Activated T-helper 1 cell treated with anti-CD3 and anti-CD28 coated beads, Interleukin-12 subunit alpha, Interleukin-12 subunit beta, Interleukin-2, Interleukin-4 antibody, amounts not matched to agents 30 ng/mL and 10 ng/mL and 1 ng/mL, durations not matched to agents 14 hours and 24 hours and 36 hours (primary cell): ENCODE results near the gene HSPA1L. TPM values are rescaled to one million over a fixed set of nuclear protein-coding genes. Genes with fewer than 3 reads are reported as not detected.
"Not testable (repeated sequence)": the region's sequence is repeated elsewhere in the genome, so short reads cannot be mapped to it uniquely, and the experiment has no call there.

Source experiments
- DNase-seq: peaks from one replicate; pipeline ENCODE4 v3.0.0; 2021; ENCODE audit warnings: low spot score
- H3K27ac Mint-ChIP-seq: one replicate; pipeline ENCODE4 v1.8.0; 2021; ENCODE audit warnings: mild to moderate bottlenecking, mixed read lengths
- H3K27me3 Mint-ChIP-seq: one replicate; pipeline ENCODE4 v1.8.0; 2022; ENCODE audit warnings: mild to moderate bottlenecking, moderate library complexity, mixed read lengths; ENCODE audit not compliant: insufficient read depth
- H3K36me3 Mint-ChIP-seq: one replicate; pipeline ENCODE4 v1.8.0; 2021; ENCODE audit warnings: low read depth, mixed read lengths
- H3K4me1 Mint-ChIP-seq: one replicate; pipeline ENCODE4 v1.8.0; 2021; ENCODE audit warnings: low read depth, mixed read lengths
- H3K4me3 Mint-ChIP-seq: one replicate; pipeline ENCODE4 v1.8.0; 2021; ENCODE audit warnings: mild to moderate bottlenecking, moderate library complexity, mixed read lengths
- H3K9me3 Mint-ChIP-seq: one replicate; pipeline ENCODE4 v1.8.0; 2021; ENCODE audit warnings: mixed read lengths
- intact Hi-C: fragments of 100-400 bp; cut with micrococcal nuclease; formaldehyde crosslinking; loops from one replicate; pipeline ENCODE4 v1.15.1; 2024
- total RNA-seq: library from RNA; stranded (reverse); gene quantifications from 2 replicates; pipeline ENCODE4 v1.2.3, GENCODE V29; 2022

Gene HSPA1L
- total RNA-seq, 1 donor from 2014 or later, result 2.2 TPM

DNA sequence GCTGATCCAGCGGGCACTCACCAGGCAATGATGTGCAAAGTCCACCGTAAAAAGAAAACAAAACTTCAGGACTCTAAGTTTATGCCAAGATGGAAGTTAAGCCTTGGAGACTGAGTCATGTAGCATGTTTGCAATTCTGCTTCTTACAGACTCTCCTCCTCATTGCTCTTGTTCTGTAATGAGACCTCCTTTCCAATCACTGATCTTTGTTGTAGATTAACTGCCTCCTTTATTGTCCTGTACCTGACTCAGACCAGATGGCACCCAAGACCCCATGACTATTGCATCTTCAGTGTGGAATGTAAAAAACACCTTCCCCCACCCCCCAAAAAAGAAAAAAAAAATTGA lies 36.4 kb upstream of the HSPA1L start:
- H3K4me1 Mint-ChIP-seq, result no peaks in the 10 kb centered on the region
- H3K27ac Mint-ChIP-seq, result no peak overlapping the region
- H3K4me3 Mint-ChIP-seq, result no peak overlapping the region
- intact Hi-C loops, result no loop called here
- H3K36me3 Mint-ChIP-seq, result peaks cover 4% of the 10 kb centered on the region
- peaks cover 5% of the 10 kb centered on the region for H3K9me3 Mint-ChIP-seq
- DNase-seq, result no peak
- H3K27me3 Mint-ChIP-seq, result peaks cover 4% of the 10 kb centered on the region

DNA sequence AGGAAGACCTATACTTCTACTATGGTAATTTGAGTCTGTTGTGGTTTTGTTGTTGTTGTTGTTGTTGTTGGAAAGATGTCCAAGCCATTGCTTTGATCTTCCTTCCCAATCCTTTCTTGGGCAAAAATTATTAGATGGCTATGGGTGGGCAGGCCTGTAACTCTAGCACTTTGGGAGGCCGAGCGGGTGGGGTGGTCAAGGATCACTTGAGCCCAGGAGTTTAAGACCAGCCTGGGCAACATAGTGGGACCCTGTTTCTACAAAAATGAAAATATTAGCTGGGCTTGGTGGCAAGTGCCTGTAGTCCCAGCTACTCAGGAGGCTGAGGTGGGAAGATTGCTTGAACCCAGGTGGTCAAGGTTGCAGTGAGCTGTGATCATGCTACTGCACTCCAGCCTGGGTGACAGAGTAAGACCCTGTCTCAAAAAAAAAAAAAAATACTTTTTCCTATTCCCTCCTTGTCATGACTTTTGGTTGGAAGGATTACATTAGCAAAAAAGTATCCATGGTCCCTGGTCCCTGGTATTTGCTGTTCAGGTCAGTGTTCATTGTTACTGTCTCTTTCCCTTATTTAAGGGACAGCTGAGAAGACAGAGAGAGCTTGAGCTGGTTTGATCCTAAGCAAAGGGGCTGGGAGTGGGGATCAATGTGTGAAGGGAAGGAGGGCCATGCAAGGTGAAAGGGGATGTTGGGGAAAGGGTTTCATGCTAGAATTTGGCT lies 35.8 kb upstream of the HSPA1L start:
- H3K36me3 Mint-ChIP-seq, result peaks cover 4% of the 10 kb centered on the region
- intact Hi-C loops, result no loop called here
- no peak overlapping the region for H3K4me3 Mint-ChIP-seq
- peaks cover 4% of the 10 kb centered on the region for H3K27me3 Mint-ChIP-seq
- peaks cover 5% of the 10 kb centered on the region for H3K9me3 Mint-ChIP-seq
- DNase-seq, result no peak
- H3K4me1 Mint-ChIP-seq, result no peaks in the 10 kb centered on the region
- H3K27ac Mint-ChIP-seq, result no peak overlapping the region

DNA sequence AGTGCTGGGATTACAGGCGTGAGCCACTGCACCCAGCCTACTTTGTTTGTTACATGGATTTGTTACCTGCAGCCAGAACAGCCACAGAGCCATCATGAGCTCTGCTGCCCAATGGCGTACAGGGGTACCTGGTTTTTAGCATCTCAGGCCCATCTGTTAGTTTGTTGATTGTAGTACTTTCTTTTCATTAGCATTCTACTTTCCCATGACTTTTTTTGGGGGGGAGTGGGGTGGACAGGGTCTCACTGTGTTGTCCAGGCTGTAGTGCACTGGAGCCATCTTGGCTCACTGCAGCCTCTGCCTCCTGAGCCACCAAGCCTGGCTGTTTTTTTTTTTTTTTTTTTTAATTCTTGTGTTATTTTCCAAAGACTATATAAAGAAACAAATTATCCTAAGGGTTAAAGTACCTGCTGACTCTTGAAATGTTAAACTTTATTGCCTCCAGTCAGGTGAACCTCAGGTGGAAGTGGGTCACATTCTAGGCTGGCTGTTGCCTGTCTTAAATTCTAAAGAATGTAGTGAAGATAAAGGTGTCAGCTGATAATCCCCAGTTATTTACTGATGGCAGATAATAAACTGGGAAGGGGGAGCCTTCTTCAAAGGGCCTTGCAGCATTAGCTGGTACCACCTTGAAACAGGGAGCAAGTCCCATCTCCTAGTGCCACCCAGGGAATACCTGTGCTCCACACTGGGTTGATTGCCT lies 32.3 kb upstream of the HSPA1L start:
- no peak for DNase-seq
- Mint-ChIP-seq H3K36me3 (peaks cover 6% of the 10 kb centered on the region), H3K27ac (no peak overlapping the region), H3K4me3 (no peak overlapping the region), H3K27me3 (peaks cover 4% of the 10 kb centered on the region), H3K4me1 (no peaks in the 10 kb centered on the region), H3K9me3 (no peaks in the 10 kb centered on the region)
- intact Hi-C loops, result no loop called here

DNA sequence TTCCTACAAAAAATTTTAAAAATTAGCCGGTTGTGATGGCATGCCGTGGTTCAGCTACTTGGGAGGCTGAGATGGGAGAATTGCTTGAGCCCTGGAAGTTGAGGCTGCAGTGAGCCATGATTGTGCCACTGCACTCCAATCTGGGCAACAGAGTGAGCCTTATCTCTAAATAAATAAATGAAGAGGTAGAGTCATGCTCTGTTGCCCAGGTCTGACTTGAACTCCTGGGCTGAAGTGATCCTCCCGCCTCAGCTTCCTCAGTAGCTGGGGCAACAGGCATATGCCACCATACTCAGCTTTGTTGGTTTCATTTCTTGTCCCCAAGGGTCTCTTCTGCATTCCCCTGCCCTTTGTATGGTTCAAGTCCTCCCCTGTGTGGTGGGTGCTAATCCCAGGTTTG lies 29.4 kb upstream of the HSPA1L start:
- Mint-ChIP-seq H3K4me3 (no peak overlapping the region), H3K9me3 (no peaks in the 10 kb centered on the region), H3K27ac (no peak overlapping the region), H3K4me1 (peaks cover 10% of the 10 kb centered on the region), H3K27me3 (peaks cover 4% of the 10 kb centered on the region), H3K36me3 (peaks cover 21% of the 10 kb centered on the region)
- intact Hi-C loops, result no loop called here
- DNase-seq, result no peak

DNA sequence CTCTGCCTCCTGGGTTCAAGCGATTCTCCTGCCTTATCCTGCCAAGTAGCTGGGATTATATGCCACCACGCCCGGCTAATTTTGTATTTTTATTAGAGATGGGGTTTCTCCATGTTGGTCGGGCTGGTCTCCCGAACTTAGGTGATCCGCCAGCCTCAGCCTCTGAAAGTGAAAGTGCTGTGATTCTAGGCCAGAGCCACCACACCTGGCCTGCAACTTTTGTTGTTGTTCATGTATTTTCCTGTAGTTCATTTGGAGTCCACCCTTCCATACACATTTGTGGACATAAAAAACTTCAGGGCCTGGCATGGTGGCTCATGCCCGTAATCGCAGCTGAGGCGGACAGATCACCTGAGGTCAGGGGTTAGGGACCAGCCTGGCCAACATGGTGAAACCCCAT lies 27.0 kb upstream of the HSPA1L start:
- H3K9me3 Mint-ChIP-seq, result no peaks in the 10 kb centered on the region
- H3K27ac Mint-ChIP-seq, result no peak overlapping the region
- no peaks in the 10 kb centered on the region for H3K27me3 Mint-ChIP-seq
- peaks cover 39% of the 10 kb centered on the region for H3K36me3 Mint-ChIP-seq
- no peak for DNase-seq
- H3K4me3 Mint-ChIP-seq, result no peak overlapping the region
- peaks cover 24% of the 10 kb centered on the region for H3K4me1 Mint-ChIP-seq
- intact Hi-C loops, result no loop called here

DNA sequence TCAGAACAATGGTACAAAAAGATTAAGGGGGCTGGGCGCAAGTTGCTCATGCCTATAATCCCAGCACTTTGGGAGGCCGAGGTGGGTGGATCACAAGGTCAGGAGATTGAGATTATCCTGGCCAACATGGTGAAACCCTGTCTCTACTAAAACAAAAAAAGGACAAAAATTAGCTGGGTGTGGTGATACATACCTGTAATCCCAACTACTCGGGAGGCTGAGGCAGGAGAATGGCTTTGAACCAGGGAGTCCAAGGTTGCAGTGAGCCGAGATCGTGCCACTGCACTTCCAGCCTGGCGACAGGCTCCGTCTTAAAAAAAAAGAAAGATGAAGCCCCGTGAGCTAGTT lies 24.7 kb upstream of the HSPA1L start:
- intact Hi-C loops, DNase-seq, H3K9me3 Mint-ChIP-seq, H3K4me3 Mint-ChIP-seq, H3K27me3 Mint-ChIP-seq, H3K27ac Mint-ChIP-seq: not testable (repeated sequence)
- H3K4me1 Mint-ChIP-seq, result peaks cover 41% of the 10 kb centered on the region
- peaks cover 52% of the 10 kb centered on the region for H3K36me3 Mint-ChIP-seq

DNA sequence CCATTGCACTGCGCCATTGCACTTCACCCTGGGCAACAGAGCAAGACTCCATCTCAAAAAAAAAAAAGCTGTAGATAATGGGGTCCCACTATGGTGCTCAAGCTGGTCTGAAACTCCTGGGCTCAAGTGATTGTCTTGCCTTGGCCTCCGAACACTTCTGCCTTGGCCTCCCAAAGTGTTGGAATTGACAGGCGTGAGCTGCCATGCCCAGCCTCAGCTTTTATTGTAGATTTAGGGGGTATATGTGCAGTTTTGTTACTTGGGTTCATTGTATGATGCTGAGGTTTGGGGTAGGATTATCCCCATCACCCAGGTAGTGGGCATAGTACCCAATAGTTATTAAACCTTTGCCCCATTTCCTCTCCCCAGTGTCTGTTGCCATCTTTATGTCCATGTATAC lies 23.9 kb upstream of the HSPA1L start:
- H3K36me3 Mint-ChIP-seq, result peaks cover 54% of the 10 kb centered on the region
- no peak overlapping the region for H3K27ac Mint-ChIP-seq
- H3K4me3 Mint-ChIP-seq, result peak overlapping the region; percentile 59
- no peak for DNase-seq
- no peaks in the 10 kb centered on the region for H3K9me3 Mint-ChIP-seq
- intact Hi-C loops, result no loop called here
- H3K27me3 Mint-ChIP-seq, result no peaks in the 10 kb centered on the region
- peaks cover 49% of the 10 kb centered on the region for H3K4me1 Mint-ChIP-seq

DNA sequence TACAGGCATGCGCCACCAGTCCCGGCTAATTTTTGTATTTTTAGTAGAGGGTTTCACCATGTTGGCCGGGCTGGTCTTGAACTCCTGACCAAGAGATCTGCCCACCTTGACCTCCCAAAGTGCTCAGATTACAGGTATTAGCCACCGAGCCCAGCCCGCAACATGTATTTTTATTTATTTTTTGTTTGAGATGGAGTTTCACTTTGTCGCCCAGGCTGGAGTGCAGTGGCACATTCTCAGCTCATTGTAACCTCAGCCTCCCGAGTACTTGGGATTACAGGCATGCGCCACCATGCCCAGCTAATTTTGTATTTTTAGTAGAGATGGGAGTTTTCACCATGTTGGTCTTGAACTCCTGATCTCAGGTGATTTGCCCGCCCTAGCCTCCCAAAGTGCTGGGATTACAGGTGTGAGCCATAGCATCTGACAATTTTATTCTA lies 23.1 kb upstream of the HSPA1L start:
- intact Hi-C loops, DNase-seq, H3K27me3 Mint-ChIP-seq, H3K27ac Mint-ChIP-seq, H3K9me3 Mint-ChIP-seq: not testable (repeated sequence)
- H3K36me3 Mint-ChIP-seq, result peaks cover 54% of the 10 kb centered on the region
- H3K4me3 Mint-ChIP-seq, result peak overlapping the region; percentile 94
- H3K4me1 Mint-ChIP-seq, result peaks cover 49% of the 10 kb centered on the region

DNA sequence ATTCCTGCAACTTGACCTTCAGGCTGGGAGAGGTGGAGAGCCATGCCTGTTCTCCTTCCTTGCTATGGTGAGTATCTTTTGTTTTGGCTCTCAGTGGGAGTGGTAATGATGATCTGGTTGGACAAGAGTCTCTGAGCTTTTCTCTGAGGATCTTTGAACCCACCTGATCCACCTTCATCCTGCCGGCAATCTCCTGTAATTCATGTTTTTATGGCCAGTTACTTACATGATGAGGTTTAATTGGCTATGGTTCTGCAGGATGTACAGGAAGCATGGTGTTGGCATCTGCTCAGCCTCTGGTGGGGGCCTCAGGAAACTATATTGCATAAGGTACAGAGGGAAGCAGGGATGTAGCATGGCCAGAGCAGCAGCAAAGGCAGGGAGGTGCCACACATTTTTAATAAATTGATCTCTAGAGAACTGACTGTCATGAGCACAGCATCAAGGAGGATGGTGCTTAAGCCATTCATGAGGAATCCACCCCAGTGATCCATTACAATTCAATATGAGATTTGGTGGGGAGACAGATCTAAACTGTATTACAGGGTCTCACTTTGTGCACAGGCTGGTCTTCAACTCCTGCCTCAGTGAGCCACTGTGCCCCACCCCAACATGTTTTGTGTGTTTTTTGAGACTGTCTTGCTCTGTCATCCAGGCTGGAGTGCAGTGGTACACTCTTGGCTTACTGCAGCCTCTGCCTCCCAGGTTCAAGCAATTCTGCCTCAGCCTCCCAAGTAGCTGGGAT lies 22.5 kb upstream of the HSPA1L start:
- Mint-ChIP-seq H3K36me3 (peaks cover 54% of the 10 kb centered on the region), H3K4me3 (peak overlapping the region; percentile 94), H3K9me3 (no peaks in the 10 kb centered on the region), H3K4me1 (peaks cover 49% of the 10 kb centered on the region), H3K27me3 (no peaks in the 10 kb centered on the region), H3K27ac (peak overlapping the region; percentile 67)
- DNase-seq, result no peak
- intact Hi-C loops, result no loop called here

DNA sequence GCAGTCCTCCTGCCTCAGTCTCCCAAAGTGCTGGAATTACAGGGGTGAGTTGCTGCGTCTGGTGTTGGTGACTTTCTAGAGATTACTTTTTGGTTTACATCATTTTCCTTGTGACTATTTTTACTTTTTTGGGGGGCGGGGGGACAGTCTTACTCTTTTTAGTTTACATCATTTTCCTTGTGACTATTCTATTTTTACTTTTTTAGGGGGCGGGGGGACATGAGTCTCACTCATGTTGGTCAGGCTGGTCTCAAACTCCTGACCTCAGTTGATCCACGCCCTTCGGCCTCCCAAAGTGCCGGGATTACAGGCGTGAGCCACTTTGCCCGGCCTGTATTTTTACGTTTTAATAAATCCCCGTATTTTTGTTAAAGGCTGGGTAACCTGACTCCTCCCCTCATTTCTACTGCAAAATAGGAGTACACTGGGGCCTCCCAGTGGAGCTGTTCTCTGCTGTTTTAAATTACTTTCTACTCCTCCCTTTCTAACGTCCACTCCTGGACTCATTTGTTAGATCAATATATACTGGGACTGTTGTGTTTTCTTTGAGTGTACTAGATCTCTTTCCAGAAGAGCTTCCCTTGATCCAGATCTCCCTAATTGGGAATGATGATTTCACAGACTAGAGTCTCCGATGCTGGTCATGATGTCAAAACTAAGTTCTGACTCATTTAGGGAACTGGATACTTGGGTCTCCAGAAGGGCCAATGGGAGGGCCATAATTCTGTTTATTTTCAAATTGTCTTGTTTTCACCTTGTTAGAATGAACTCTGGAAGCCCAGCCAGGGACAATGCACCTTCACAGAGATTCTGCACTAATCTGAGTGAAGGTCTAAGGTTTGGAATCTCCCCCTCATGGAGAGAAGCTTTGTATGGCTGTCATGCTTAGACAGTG lies 21.6 kb upstream of the HSPA1L start:
- no peaks in the 10 kb centered on the region for H3K9me3 Mint-ChIP-seq
- H3K27ac Mint-ChIP-seq, result peak overlapping the region; percentile 100
- no peak for DNase-seq
- H3K36me3 Mint-ChIP-seq, result peaks cover 54% of the 10 kb centered on the region
- peaks cover 49% of the 10 kb centered on the region for H3K4me1 Mint-ChIP-seq
- peak overlapping the region; percentile 94 for H3K4me3 Mint-ChIP-seq
- H3K27me3 Mint-ChIP-seq, result no peaks in the 10 kb centered on the region
- intact Hi-C loops, result no loop called here

DNA sequence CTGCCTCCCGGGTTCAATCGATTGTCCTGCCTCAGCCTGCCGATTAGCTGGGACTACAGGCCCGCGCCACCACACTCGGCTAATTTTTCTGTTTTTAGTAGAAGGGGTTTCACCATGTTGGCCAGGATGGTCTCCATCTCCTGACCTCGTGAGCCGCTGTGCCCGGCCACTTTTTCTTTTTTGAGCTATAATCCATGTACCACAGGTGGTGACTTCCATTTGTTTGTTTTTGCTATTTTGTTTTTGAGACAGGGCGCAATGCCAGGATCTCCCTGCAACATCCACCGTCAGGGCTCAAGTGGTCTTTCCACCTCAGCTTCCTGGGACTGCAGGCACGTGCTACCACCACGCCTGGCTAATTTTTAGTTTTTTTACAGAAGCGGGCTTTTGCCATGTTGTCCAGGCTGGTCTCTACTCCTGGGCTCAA lies 21.0 kb upstream of the HSPA1L start:
- H3K36me3 Mint-ChIP-seq, result peaks cover 51% of the 10 kb centered on the region
- DNase-seq, result no peak
- peaks cover 52% of the 10 kb centered on the region for H3K4me1 Mint-ChIP-seq
- no peaks in the 10 kb centered on the region for H3K9me3 Mint-ChIP-seq
- H3K4me3 Mint-ChIP-seq, result peak overlapping the region; percentile 94
- intact Hi-C loops, result no loop called here
- peak overlapping the region; percentile 100 for H3K27ac Mint-ChIP-seq
- no peaks in the 10 kb centered on the region for H3K27me3 Mint-ChIP-seq

DNA sequence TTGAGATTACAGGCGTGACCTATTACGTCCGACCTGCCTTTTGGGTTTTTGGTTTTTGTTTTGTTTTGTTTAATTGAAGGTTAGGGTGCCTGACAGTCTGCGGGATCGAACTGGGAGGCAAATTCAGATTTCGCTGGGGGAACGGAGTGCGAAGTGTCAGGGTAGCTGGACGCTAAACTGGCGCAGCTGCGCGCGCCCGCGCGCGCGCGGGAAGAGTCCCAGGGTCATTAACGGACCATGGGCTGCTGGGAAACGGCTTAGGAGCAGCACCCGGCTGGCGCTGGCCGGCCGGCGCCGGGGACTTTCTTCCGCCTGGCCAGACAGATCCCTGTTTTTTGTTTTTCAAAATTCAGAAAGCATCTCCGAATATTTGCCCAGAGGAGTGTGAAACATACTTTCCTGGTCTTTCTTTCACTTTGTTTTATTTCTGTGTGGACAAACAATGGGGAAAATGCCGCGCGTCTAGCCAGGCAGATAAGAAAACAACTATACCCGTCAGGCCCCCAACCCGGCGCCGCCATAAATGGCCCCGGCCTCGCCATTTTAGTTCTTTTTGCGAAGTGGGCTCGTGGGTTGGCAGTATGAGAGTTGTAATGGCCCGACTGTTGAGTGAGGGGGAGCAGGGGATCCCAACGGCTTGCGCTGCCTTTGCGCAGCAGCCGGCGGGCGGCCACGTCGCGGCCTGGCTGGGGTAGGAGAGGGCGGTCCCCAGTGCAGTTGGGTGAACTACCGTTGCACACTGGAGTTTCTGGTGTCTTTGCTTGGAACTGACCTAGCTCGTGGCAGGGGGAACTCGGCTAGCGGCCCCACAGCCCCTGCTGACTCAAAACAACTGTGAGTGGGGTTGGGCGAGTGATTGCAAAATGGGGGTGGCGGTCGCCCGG lies 19.5 kb upstream of the HSPA1L start:
- H3K36me3 Mint-ChIP-seq, result peaks cover 49% of the 10 kb centered on the region

More for the DNA sequence above, 19.5 kb upstream of the HSPA1L start:
- Mint-ChIP-seq H3K4me1 (peaks cover 49% of the 10 kb centered on the region), H3K27ac (peak overlapping the region; percentile 100), H3K4me3 (peak overlapping the region; percentile 94), H3K9me3 (no peaks in the 10 kb centered on the region), H3K27me3 (no peaks in the 10 kb centered on the region)
- DNase-seq, result peak; percentile 72
- intact Hi-C loops, result loop anchor here (1.0 to 2.0 kb wide), 7 partner anchors 20 to 214 kb away; partner anchors contain the start of genes HSPA1A, HSPA1L, PRRC2A and VARS1
